Osteoblast (primary cell): ENCODE measurements around the gene TECPR2. TPM values are rescaled to one million over a fixed set of nuclear protein-coding genes. Genes with fewer than 3 reads are reported as not detected.

Source experiments
- DNase-seq: peaks from one replicate; pipeline ENCODE4 v3.0.0; 2011; ENCODE audit warnings: low spot score, mixed read lengths; ENCODE audit not compliant: insufficient read length; ENCODE audit errors: missing footprints
- H2AFZ ChIP-seq: 2 replicates; pipeline ENCODE4 v1.6.0; 2011; ENCODE audit warnings: mild to moderate bottlenecking, low read length
- H3K27ac ChIP-seq: 2 replicates; pipeline ENCODE4 v1.5.1; 2011; ENCODE audit warnings: mild to moderate bottlenecking, low read depth, low read length, moderate library complexity
- H3K27me3 ChIP-seq: 2 replicates; pipeline ENCODE4 v1.6.0; 2012; ENCODE audit warnings: mild to moderate bottlenecking, control low read depth, inconsistent platforms, low read length, moderate library complexity; ENCODE audit not compliant: insufficient read depth
- H3K36me3 ChIP-seq: 2 replicates; pipeline ENCODE4 v1.5.1; 2011; ENCODE audit warnings: mild to moderate bottlenecking, low read length, control low read depth, moderate library complexity; ENCODE audit not compliant: insufficient read depth
- H3K4me1 ChIP-seq: 2 replicates; pipeline ENCODE4 v1.5.1; 2011; ENCODE audit warnings: mild to moderate bottlenecking, low read length, control low read depth, moderate library complexity; ENCODE audit not compliant: insufficient read depth
- H3K4me2 ChIP-seq: 2 replicates; pipeline ENCODE4 v1.6.0; 2011; ENCODE audit warnings: mild to moderate bottlenecking, low read length; ENCODE audit not compliant: insufficient read depth
- H3K4me3 ChIP-seq: fragments of 200-600 bp; sonication (generic); 3 replicates; pipeline ENCODE4 v1.5.1; 2012; ENCODE audit warnings: mild to moderate bottlenecking, low read length, inconsistent platforms; ENCODE audit not compliant: insufficient read depth
- H3K79me2 ChIP-seq: 2 replicates; pipeline ENCODE4 v1.6.0; 2012; ENCODE audit warnings: mild to moderate bottlenecking, low read length, control low read depth, inconsistent platforms; ENCODE audit not compliant: insufficient read depth
- H3K9me3 ChIP-seq: 2 replicates; pipeline ENCODE4 v1.5.1; 2011; ENCODE audit warnings: low read depth, low read length, control low read depth
- H4K20me1 ChIP-seq: 2 replicates; pipeline ENCODE4 v1.6.0; 2012; ENCODE audit warnings: mild to moderate bottlenecking, low read length, control low read depth; ENCODE audit not compliant: insufficient read depth
- total RNA-seq: library from RNA; depleted of rRNA; stranded (reverse); fragments of >200 nt; gene quantifications from 2 replicates; pipeline ENCODE4 v1.2.3, GENCODE V29; 2012
- TF ChIP-seq, protein P1 (sequence below): IDR thresholded peaks from 2 replicates; pipeline ENCODE4 v1.5.1; 2011; ENCODE audit warnings: mild to moderate bottlenecking, low read depth, low read length, moderate library complexity; ENCODE audit errors: extremely low read depth

The TECPR2 gene
- total RNA-seq, 1 donor, result 13.0 TPM

- H4K20me1 ChIP-seq, result peaks cover 2% of the 10 kb centered on the region
- peaks cover 12% of the 10 kb centered on the region for H3K36me3 ChIP-seq
- no peak overlapping the region for H2AFZ ChIP-seq
- H3K4me2 ChIP-seq, result no peak overlapping the region
- no peak overlapping the region for H3K27ac ChIP-seq
- no peaks in the 10 kb centered on the region for H3K9me3 ChIP-seq
- peaks cover 45% of the 10 kb centered on the region for H3K79me2 ChIP-seq
- no peaks in the 10 kb centered on the region for H3K27me3 ChIP-seq
- TF ChIP-seq, protein P1, sequence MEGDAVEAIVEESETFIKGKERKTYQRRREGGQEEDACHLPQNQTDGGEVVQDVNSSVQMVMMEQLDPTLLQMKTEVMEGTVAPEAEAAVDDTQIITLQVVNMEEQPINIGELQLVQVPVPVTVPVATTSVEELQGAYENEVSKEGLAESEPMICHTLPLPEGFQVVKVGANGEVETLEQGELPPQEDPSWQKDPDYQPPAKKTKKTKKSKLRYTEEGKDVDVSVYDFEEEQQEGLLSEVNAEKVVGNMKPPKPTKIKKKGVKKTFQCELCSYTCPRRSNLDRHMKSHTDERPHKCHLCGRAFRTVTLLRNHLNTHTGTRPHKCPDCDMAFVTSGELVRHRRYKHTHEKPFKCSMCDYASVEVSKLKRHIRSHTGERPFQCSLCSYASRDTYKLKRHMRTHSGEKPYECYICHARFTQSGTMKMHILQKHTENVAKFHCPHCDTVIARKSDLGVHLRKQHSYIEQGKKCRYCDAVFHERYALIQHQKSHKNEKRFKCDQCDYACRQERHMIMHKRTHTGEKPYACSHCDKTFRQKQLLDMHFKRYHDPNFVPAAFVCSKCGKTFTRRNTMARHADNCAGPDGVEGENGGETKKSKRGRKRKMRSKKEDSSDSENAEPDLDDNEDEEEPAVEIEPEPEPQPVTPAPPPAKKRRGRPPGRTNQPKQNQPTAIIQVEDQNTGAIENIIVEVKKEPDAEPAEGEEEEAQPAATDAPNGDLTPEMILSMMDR, result no peak
- no peak overlapping the region for H3K4me3 ChIP-seq
- no peak for DNase-seq
- H3K4me1 ChIP-seq, result no peaks in the 10 kb centered on the region
Observed at GRCh38 chr14:102374264-102374663, 11.5 kb downstream of the TECPR2 start.

GRCh38 chr14:102375119-102375518 lies 12.4 kb downstream of the TECPR2 start:
- Histone ChIP-seq H3K4me3 (no peak overlapping the region), H3K4me1 (no peaks in the 10 kb centered on the region), H3K9me3 (no peaks in the 10 kb centered on the region), H3K79me2 (peaks cover 41% of the 10 kb centered on the region), H2AFZ (no peak overlapping the region), H4K20me1 (peaks cover 2% of the 10 kb centered on the region), H3K27ac (no peak overlapping the region), H3K4me2 (no peak overlapping the region), H3K27me3 (no peaks in the 10 kb centered on the region), H3K36me3 (peaks cover 12% of the 10 kb centered on the region)
- TF ChIP-seq, protein P1, result no peak
- no peak for DNase-seq

DNA sequence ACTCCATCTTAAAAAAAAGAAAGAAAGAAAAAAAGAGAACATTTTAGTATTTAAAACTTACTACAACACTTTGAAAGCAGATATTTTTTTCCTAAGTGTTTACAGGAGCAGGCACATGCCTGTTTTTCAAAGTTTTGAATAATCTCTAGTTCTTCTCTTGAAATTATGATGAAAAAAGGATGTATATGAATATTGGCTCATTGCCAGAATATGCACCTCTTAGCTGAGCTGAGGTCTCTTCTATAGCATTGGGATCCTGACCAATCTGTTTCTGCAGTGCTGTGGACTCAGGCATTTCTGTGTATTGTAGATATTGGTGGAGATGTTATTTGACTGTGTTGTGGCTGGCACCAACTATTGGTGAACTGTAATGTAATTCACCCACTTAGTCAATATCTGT lies 15.0 kb downstream of the TECPR2 start:
- Histone ChIP-seq H2AFZ (no peak overlapping the region), H3K79me2 (peaks cover 21% of the 10 kb centered on the region), H3K9me3 (no peaks in the 10 kb centered on the region), H3K4me3 (no peak overlapping the region), H3K4me1 (no peaks in the 10 kb centered on the region), H3K27me3 (no peaks in the 10 kb centered on the region), H3K4me2 (no peak overlapping the region), H3K36me3 (peaks cover 12% of the 10 kb centered on the region), H4K20me1 (no peaks in the 10 kb centered on the region), H3K27ac (no peak overlapping the region)
- TF ChIP-seq, protein P1, result no peak
- no peak for DNase-seq

- Histone ChIP-seq H3K36me3 (peaks cover 12% of the 10 kb centered on the region), H3K27ac (no peak overlapping the region), H3K9me3 (no peaks in the 10 kb centered on the region), H2AFZ (no peak overlapping the region), H3K4me3 (no peak overlapping the region), H3K4me1 (no peaks in the 10 kb centered on the region), H3K79me2 (peaks cover 17% of the 10 kb centered on the region), H3K27me3 (no peaks in the 10 kb centered on the region), H3K4me2 (no peak overlapping the region), H4K20me1 (no peaks in the 10 kb centered on the region)
- DNase-seq, result no peak
- TF ChIP-seq, protein P1, result no peak
Observed at GRCh38 chr14:102378830-102379229, 16.1 kb downstream of the TECPR2 start.
